WI38 (cell line): ENCODE data around the gene RPS6KB1.
"Not testable (repeated sequence)": the region's sequence is repeated elsewhere in the genome, so short reads cannot be mapped to it uniquely, and the experiment has no call there.

ENCODE experiments used
- H3K4me3 ChIP-seq: 2 replicates; pipeline ENCODE4 v1.5.1; 2011; ENCODE audit warnings: low read depth, mild to moderate bottlenecking, control low read depth, low read length
- CTCF ChIP-seq: IDR thresholded peaks from 2 replicates; pipeline ENCODE4 v1.5.1; 2012; ENCODE audit warnings: low read depth, mild to moderate bottlenecking, control low read depth, low read length

The RPS6KB1 gene

GRCh38 chr17:59851439-59852375 lies 41.2 kb upstream of the RPS6KB1 start:
- H3K4me3 ChIP-seq: no peak overlapping the region

GRCh38 chr17:59852847-59853167 lies 40.1 kb upstream of the RPS6KB1 start:
- H3K4me3 ChIP-seq: not testable (repeated sequence)

More at GRCh38 chr17:59851439-59852375, 41.2 kb upstream of the RPS6KB1 start:
- TF ChIP-seq CTCF: no peak

- no peak overlapping the region for H3K4me3 ChIP-seq
- peak; percentile 52 for TF ChIP-seq CTCF
Measured at GRCh38 chr17:59853168-59853918, 39.6 kb upstream of the RPS6KB1 start.

GRCh38 chr17:59853919-59854729 lies 38.8 kb upstream of the RPS6KB1 start:
- H3K4me3 ChIP-seq: not testable (repeated sequence)

GRCh38 chr17:59856859-59857794 lies 35.8 kb upstream of the RPS6KB1 start:
- no peak overlapping the region for H3K4me3 ChIP-seq
- no peak for TF ChIP-seq CTCF

- no peak for TF ChIP-seq CTCF
- no peak overlapping the region for H3K4me3 ChIP-seq
Measured at GRCh38 chr17:59858167-59858816, 34.6 kb upstream of the RPS6KB1 start.

- TF ChIP-seq CTCF: no peak
- no peak overlapping the region for H3K4me3 ChIP-seq
Measured at GRCh38 chr17:59858932-59859331, 34.0 kb upstream of the RPS6KB1 start.
